ENCODE measurements around the gene ANO10.
"Not testable (repeated sequence)": the region's sequence is repeated elsewhere in the genome, so short reads cannot be mapped to it uniquely, and the experiment has no call there.

The ANO10 gene

DNA sequence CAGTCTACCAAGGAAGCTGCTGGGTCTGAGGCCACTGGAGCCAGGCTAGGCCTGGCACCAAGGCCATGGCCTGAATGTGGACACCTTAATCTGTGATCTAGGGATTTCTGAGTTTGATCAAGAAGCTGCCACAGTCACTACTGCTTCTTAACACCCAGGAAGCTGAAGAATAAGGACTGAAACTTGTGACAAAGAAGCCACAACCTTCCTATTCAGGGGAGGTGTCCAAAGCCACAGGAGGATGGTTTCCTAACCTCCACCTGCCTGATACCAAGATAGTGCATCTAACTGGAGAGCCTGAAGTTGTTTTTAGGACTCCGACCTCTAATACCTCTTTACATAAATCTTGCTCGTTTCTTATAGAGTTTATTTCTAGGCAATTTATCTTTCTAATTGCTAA is 5.5 kb upstream of the ANO10 start:
- DNase-seq (ENCODE audit: low spot score): no peak

GRCh38 chr3:43624619-43625305 is 3.0 kb upstream of the ANO10 start:
- no peak for DNase-seq (ENCODE audit: low spot score)

GRCh38 chr3:43620831-43621655 is 768 bp downstream of the ANO10 start:
- no peak for DNase-seq (ENCODE audit: low spot score)

DNA sequence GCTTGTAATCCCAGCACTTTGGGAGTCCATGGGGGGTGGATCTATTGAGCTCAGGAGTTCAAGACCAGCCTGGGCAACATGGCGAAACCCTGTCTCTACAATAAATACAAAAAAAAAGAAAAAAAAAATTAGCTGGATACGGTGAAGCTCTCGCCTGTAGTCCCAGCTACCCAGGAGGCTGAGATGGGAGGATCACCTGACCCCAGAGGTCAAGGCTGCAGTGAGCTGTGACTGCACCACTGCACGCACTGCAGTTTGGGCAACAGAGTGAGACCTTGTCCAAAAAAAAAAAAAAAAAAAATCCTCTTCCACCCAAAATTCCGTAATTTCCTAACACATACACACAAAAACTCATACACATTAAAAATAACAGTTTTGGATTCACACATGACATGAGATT is 2.2 kb downstream of the ANO10 start:
- DNase-seq (ENCODE audit: low spot score): no peak

GRCh38 chr3:43618142-43618541 is 3.7 kb downstream of the ANO10 start:
- no peak for DNase-seq (ENCODE audit: low spot score)

- DNase-seq (ENCODE audit: low spot score): no peak
These were observed 5.8 kb downstream of the ANO10 start for GRCh38 chr3:43616034-43616433.

DNA sequence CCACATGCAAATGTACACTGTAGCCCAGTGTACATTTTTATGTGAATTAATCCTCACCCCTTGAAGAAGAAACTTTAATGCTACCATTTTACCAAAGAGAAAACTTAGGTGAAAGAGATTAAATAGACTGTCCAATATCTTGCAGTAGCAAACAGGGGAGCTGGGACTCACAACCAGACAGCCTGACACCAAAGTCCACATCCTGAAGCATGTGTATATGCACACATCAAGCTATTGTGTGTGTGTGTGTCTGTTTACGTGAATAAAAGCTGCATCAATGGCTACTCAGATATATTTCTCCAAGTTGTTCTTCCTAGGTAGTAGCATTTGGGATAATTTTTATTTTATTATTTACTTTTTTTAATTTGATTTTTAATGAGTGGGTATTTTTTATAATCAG is 6.7 kb downstream of the ANO10 start:
- no peak for DNase-seq (ENCODE audit: low spot score)

GRCh38 chr3:43613976-43614375 is 7.8 kb downstream of the ANO10 start:
- DNase-seq (ENCODE audit: low spot score): no peak

DNA sequence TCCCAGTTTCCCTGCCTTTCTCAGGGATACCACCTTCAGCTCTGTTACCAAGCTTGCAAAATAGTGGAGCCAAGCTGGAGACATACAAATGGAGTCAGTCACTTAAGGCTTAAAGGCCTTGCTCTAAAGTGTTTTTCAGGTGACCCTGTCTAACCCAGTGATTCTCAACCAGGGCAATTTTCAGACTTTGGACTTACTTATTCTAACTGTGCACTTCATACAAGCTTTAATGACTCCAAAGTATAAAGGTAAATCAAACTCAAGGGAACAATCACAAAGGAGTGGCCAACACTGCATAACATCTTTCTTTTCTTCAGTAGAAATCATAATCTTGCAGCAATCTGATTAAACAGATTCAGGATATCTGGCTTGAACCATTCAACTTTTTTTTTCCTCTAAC is 9.4 kb downstream of the ANO10 start:
- no peak for DNase-seq (ENCODE audit: low spot score)

GRCh38 chr3:43609406-43609805 is 12.4 kb downstream of the ANO10 start:
- DNase-seq (ENCODE audit: low spot score): no peak

- no peak for DNase-seq (ENCODE audit: low spot score)
These were observed 13.1 kb downstream of the ANO10 start for GRCh38 chr3:43608751-43609150.

DNA sequence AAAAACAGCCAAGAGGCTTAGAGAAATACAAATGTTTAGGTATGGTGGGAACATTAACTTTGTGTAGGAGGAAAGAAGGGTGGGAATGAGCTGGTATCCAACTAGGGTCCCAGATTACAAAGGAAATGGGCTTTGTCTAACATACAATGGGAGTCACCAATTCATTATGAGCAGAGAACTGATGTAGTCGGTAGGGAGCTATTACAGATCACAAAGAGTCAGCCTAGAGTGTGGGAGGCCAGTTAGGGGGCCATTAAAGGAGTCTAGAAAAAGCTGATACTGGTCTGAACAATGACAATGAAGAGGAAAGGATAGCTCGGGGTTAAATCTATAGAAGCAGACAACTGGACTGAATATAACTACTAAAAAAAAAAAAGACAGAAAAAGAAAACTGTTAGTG is 15.5 kb downstream of the ANO10 start:
- DNase-seq (ENCODE audit: low spot score): no peak

DNA sequence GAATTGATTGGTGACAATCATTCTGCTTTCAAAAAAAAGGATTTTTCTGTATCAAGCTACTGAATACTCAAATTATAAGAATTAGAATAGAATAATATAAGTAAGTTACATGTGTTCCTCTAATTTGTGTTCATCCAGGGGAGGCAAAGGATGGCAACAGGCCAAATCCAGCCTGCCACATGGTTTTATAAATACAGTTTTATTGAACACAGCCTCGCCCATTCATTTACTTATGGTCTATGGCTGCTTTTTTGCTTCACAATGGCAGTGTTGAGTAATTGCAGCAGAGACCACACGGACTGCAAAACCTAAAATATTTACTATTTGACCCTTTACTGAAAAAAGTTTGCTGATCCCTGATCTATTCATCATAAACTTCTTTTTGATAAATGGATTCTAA is 21.9 kb downstream of the ANO10 start:
- not testable (repeated sequence) for DNase-seq (ENCODE audit: low spot score)

- no peak for DNase-seq (ENCODE audit: low spot score)
These were observed 23.9 kb downstream of the ANO10 start for GRCh38 chr3:43597961-43598360.

DNA sequence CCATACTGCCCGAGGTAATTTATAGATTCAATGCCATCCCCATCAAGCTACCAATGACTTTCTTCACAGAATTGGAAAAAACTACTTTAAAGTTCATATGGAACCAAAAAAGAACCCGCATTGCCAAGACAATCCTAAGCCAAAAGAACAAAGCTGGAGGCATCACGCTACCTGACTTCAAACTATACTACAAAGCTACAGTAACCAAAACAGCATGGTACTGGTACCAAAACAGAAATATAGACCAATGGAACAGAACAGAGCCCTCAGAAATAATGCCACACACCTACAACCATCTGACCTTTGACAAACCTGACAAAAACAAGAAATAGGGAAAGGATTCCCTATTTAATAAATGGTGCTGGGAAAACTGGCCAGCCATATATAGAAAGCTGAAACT is 25.6 kb downstream of the ANO10 start:
- DNase-seq (ENCODE audit: low spot score): not testable (repeated sequence)

- DNase-seq (ENCODE audit: low spot score): not testable (repeated sequence)
These were observed 26.5 kb downstream of the ANO10 start for GRCh38 chr3:43595280-43595679.

DNA sequence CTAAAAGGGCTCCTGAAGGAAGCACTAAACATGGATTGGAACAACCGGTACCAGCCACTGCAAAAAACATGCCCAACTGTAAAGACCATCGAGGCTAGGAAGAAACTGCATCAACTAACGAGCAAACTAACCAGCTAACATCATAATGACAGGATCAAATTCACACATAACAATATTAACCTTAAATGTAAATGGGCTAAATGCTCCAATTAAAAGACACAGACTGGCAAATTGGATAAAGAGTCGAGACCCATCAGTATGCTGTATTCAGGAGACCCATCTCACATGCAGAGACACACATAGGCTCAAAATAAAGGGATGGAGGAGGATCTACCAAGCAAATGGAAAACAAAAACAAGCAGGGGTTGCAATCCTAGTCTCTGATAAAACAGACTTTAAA is 28.2 kb downstream of the ANO10 start:
- DNase-seq (ENCODE audit: low spot score): not testable (repeated sequence)

GRCh38 chr3:43591866-43592265 is 29.9 kb downstream of the ANO10 start:
- not testable (repeated sequence) for DNase-seq (ENCODE audit: low spot score)

GRCh38 chr3:43587303-43587702 is 34.5 kb downstream of the ANO10 start:
- no peak for DNase-seq (ENCODE audit: low spot score)

DNA sequence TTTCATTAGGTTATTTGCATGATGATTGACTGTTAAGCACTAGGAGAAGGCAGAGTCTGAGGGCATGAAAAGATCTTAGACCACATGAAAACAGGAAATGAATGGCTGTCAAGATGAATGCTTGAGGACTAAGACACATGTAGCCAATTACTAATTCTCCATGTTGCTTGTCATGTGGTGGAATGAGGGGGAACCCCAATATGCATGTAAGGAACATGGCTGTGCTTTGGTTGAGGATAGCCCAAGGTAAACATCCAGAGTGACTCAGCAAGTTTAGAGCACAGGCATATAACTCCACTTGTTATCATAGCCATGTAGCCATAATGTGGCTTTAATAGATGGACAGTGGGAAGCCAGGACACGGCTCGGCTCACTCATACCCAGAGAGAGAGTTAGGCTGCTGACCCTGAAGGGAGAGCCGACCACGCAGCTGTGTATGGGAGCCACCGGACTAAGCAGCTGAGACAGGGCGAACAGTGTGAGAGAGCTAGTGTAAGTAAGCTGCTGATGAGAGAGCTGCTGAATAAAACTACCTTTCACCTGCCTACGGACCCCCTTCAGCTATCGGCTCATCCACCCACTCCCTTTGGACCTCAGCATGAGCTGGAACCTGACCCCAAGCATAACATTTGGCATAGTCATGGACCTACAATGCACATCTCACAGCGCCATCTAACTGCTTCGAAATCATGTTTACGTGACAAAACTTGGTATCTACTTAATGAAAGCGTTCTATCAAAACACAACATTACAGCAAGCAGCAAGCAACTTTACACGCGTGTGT is 37.6 kb downstream of the ANO10 start:
- no peak for DNase-seq (ENCODE audit: low spot score)

DNA sequence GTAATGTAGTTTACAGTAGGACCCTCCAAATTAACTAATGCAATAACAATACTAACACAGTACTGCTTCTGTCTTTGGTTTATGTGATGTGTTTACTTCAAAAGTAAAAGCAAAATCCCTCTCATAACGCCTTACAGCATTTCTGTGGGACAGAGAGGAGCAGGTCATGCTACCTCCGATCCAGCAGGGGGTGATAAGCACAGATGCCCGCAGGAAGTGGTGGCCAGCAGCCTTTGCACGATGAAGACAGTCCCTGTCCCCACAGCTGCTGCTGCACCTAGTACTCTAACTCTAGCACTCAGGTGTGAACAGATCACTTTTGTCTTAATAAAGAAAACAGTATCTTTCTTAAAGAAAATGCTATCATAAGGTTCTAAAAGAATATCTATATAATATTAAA is 38.3 kb downstream of the ANO10 start:
- no peak for DNase-seq (ENCODE audit: low spot score)

GRCh38 chr3:43582866-43583265 is 38.9 kb downstream of the ANO10 start:
- DNase-seq (ENCODE audit: low spot score): no peak

GRCh38 chr3:43581343-43581742 is 40.5 kb downstream of the ANO10 start:
- no peak for DNase-seq (ENCODE audit: low spot score)
